Measurements from ENCODE around the gene BCLAF3. TPM values are rescaled to one million over a fixed set of nuclear protein-coding genes. Genes with fewer than 3 reads are reported as not detected.
A peak's percentile ranks its signal among the peaks of the same experiment; 100 is the strongest.

Gene BCLAF3
- polyA plus RNA-seq, 1 donor from 2014 or later: 34.6 TPM

DNA sequence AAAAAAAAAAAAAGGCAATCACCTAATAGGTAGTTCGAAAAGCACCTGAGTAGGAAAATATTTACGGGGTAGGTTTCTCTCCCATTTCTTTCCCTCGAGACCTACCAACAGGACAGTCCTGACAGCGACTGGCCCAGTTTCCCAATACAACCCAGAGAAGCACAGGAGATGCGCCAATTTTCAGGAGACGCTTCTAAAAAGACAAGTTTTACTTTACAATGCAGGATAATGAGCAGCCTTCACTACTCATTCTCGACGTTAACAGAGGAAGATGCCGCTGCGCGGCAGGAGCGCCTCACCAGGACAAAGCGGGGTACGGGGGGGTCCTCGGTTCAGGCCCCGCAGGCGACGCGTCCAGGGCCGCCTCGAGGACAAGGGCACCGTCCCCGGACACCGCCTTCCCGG lies 708 bp downstream of the BCLAF3 start:
- H3F3A ChIP-seq (ENCODE audit: insufficient read depth, low read length, poor library complexity, severe bottlenecking): no peaks in the 10 kb centered on the region
- no peaks in the 10 kb centered on the region for H3K9me2 ChIP-seq (ENCODE audit: insufficient read depth, low read length)
- H3K4me2 ChIP-seq (ENCODE audit: low read length): peak overlapping the region; percentile 41
- peaks cover 10% of the 10 kb centered on the region for H3K79me2 ChIP-seq (replicated peaks; ENCODE audit: insufficient read depth, low read length)
- TF ChIP-seq SMC3 (conservative IDR thresholded peaks at IDR 0.05; ENCODE audit: poor library complexity) (peak; percentile 14), EP300 (conservative IDR thresholded peaks at IDR 0.05; ENCODE audit: poor library complexity, severe bottlenecking) (no peak), MXI1 (conservative IDR thresholded peaks at IDR 0.05; ENCODE audit: poor library complexity, severe bottlenecking) (no peak), RAD21 (conservative IDR thresholded peaks at IDR 0.05) (peak; percentile 27), CTCF (IDR thresholded peaks at IDR 0.05; ENCODE audit: poor library complexity, severe bottlenecking) (peak; percentile 17), EZH2 (IDR thresholded peaks at IDR 0.05; ENCODE audit: borderline replicate concordance, insufficient read depth, low read length, poor library complexity, severe bottlenecking) (no peak), POLR2AphosphoS5 (IDR thresholded peaks at IDR 0.05) (no peak), TAF1 (IDR thresholded peaks at IDR 0.05; ENCODE audit: low read depth) (no peak)
- TF ChIP-seq, protein P1, sequence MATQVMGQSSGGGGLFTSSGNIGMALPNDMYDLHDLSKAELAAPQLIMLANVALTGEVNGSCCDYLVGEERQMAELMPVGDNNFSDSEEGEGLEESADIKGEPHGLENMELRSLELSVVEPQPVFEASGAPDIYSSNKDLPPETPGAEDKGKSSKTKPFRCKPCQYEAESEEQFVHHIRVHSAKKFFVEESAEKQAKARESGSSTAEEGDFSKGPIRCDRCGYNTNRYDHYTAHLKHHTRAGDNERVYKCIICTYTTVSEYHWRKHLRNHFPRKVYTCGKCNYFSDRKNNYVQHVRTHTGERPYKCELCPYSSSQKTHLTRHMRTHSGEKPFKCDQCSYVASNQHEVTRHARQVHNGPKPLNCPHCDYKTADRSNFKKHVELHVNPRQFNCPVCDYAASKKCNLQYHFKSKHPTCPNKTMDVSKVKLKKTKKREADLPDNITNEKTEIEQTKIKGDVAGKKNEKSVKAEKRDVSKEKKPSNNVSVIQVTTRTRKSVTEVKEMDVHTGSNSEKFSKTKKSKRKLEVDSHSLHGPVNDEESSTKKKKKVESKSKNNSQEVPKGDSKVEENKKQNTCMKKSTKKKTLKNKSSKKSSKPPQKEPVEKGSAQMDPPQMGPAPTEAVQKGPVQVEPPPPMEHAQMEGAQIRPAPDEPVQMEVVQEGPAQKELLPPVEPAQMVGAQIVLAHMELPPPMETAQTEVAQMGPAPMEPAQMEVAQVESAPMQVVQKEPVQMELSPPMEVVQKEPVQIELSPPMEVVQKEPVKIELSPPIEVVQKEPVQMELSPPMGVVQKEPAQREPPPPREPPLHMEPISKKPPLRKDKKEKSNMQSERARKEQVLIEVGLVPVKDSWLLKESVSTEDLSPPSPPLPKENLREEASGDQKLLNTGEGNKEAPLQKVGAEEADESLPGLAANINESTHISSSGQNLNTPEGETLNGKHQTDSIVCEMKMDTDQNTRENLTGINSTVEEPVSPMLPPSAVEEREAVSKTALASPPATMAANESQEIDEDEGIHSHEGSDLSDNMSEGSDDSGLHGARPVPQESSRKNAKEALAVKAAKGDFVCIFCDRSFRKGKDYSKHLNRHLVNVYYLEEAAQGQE (IDR thresholded peaks at IDR 0.05; ENCODE audit: borderline replicate concordance): no peak
- peak overlapping the region; percentile 67 for H3K27ac ChIP-seq (ENCODE audit: low read length)
- H4K20me1 ChIP-seq (ENCODE audit: insufficient read depth): no peaks in the 10 kb centered on the region
- peak overlapping the region; percentile 76 for H3K9ac ChIP-seq (ENCODE audit: low read length)
- H3K36me3 ChIP-seq (ENCODE audit: insufficient read depth, low read length): no peaks in the 10 kb centered on the region
- no peaks in the 10 kb centered on the region for H3K27me3 ChIP-seq (ENCODE audit: insufficient read depth, low read depth, low read length)
- no peak overlapping the region for H2AFZ ChIP-seq (ENCODE audit: low read depth, low read length)
- H3K4me3 ChIP-seq (ENCODE audit: low read length): peak overlapping the region; percentile 85
- H3K9me3 ChIP-seq (ENCODE audit: low read length): no peaks in the 10 kb centered on the region

DNA sequence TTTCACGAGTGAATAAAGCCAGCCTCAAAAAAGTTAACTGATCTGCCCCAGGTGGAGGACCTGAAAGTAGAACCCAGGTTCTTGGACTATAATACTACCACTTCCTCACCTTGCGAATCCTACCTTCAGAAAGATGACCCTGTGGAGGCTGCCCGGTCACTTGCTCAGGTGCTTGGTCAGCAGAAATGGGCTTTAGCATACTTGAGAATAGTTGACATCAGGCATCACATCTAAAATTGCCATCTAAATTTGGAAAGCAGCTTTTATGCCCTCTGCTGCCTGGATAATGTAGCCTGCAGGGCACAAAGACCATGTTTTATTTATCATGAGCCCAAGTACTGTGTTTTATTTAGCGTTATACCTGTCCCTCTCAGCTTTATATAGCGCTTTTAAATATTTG lies 3.0 kb downstream of the BCLAF3 start:
- no peaks in the 10 kb centered on the region for H3K27me3 ChIP-seq (ENCODE audit: insufficient read depth, low read depth, low read length)
- no peaks in the 10 kb centered on the region for H3F3A ChIP-seq (ENCODE audit: insufficient read depth, low read length, poor library complexity, severe bottlenecking)
- no peak overlapping the region for H3K9ac ChIP-seq (ENCODE audit: low read length)
- TF ChIP-seq SMC3 (conservative IDR thresholded peaks at IDR 0.05; ENCODE audit: poor library complexity): no peak
- no peak for TF ChIP-seq RAD21 (conservative IDR thresholded peaks at IDR 0.05)
- no peak for TF ChIP-seq TAF1 (IDR thresholded peaks at IDR 0.05; ENCODE audit: low read depth)
- no peak for TF ChIP-seq EZH2 (IDR thresholded peaks at IDR 0.05; ENCODE audit: borderline replicate concordance, insufficient read depth, low read length, poor library complexity, severe bottlenecking)
- no peak for TF ChIP-seq POLR2AphosphoS5 (IDR thresholded peaks at IDR 0.05)
- no peak for TF ChIP-seq EP300 (conservative IDR thresholded peaks at IDR 0.05; ENCODE audit: poor library complexity, severe bottlenecking)
- TF ChIP-seq MXI1 (conservative IDR thresholded peaks at IDR 0.05; ENCODE audit: poor library complexity, severe bottlenecking): no peak
- no peaks in the 10 kb centered on the region for H4K20me1 ChIP-seq (ENCODE audit: insufficient read depth)
- no peak overlapping the region for H3K27ac ChIP-seq (ENCODE audit: low read length)
- H2AFZ ChIP-seq (ENCODE audit: low read depth, low read length): no peak overlapping the region
- no peaks in the 10 kb centered on the region for H3K9me2 ChIP-seq (ENCODE audit: insufficient read depth, low read length)
- no peaks in the 10 kb centered on the region for H3K36me3 ChIP-seq (ENCODE audit: insufficient read depth, low read length)
- H3K9me3 ChIP-seq (ENCODE audit: low read length): no peaks in the 10 kb centered on the region
- H3K4me2 ChIP-seq (ENCODE audit: low read length): no peak overlapping the region
- H3K4me3 ChIP-seq (ENCODE audit: low read length): no peak overlapping the region
- H3K79me2 ChIP-seq (replicated peaks; ENCODE audit: insufficient read depth, low read length): peaks cover 10% of the 10 kb centered on the region

All from neural cell (in vitro differentiated cells).